ENCODE data around the gene LIMA1.

GRCh38 chr12:50297027-50297426 lies 13.7 kb upstream of the LIMA1 start:
- TF ChIP-seq CTCF (IDR thresholded peaks at IDR 0.05), result no peak
- TF ChIP-seq POLR2A (IDR thresholded peaks at IDR 0.05), result no peak

All from body of pancreas (tissue), 4 donors.